BLaER1 (cell line): ENCODE data around the gene PIGS.
A peak's percentile ranks its signal among the peaks of the same experiment; 100 is the strongest.

Source experiments
- H3K27ac ChIP-seq: shearing (Covaris generic); formaldehyde crosslinking; 2 replicates; pipeline ENCODE4 v1.8.1; 2022
- H3K27me3 ChIP-seq: shearing (Covaris generic); formaldehyde crosslinking; 2 replicates; pipeline ENCODE4 v1.8.1; 2022
- H3K36me3 ChIP-seq: shearing (Covaris generic); formaldehyde crosslinking; 2 replicates; pipeline ENCODE4 v1.8.1; 2022
- H3K4me1 ChIP-seq: shearing (Covaris generic); formaldehyde crosslinking; 2 replicates; pipeline ENCODE4 v1.8.1; 2022
- H3K4me2 ChIP-seq: shearing (Covaris generic); formaldehyde crosslinking; 2 replicates; pipeline ENCODE4 v1.8.1; 2022
- H3K4me3 ChIP-seq: shearing (Covaris generic); formaldehyde crosslinking; 2 replicates; pipeline ENCODE4 v1.8.1; 2022
- H3K9ac ChIP-seq: shearing (Covaris generic); formaldehyde crosslinking; 2 replicates; pipeline ENCODE4 v1.8.1; 2022
- H3K9me3 ChIP-seq: shearing (Covaris generic); formaldehyde crosslinking; 2 replicates; pipeline ENCODE4 v1.8.1; 2022
- H4K20me1 ChIP-seq: shearing (Covaris generic); formaldehyde crosslinking; 2 replicates; pipeline ENCODE4 v1.8.1; 2022
- Cebpa-rat ChIP-seq: shearing (Covaris generic); IDR thresholded peaks from 2 replicates; pipeline ENCODE4 v1.8.1; 2022

PIGS gene

DNA sequence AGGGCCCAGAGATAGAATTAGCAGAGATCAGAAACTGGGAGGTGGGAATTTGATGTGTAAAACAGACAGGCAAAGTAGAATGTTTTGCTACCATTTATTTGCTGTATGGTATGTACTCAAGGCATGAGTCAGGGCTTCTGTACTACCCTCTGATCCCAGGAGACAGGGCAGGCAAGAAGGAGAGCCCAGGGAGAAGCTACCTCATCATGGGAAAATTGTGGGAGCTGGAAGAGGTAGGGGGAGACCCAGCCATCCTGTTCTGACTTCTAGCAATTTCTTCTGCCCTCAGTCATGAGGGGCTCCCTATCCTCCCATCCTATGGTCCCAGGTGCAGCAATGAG, 1.7 kb upstream of the PIGS start:
- no peak overlapping the region for H3K9ac ChIP-seq
- H3K27ac ChIP-seq, result no peak overlapping the region
- H3K4me1 ChIP-seq, result peaks cover 59% of the 10 kb centered on the region
- no peaks in the 10 kb centered on the region for H3K9me3 ChIP-seq
- no peak overlapping the region; the same call in 1 of the 2 replicates for H3K4me2 ChIP-seq
- peaks cover 17% of the 10 kb centered on the region; the same call in 1 of the 2 replicates for H4K20me1 ChIP-seq
- H3K4me3 ChIP-seq, result no peak overlapping the region
- peaks cover 35% of the 10 kb centered on the region for H3K36me3 ChIP-seq
- TF ChIP-seq Cebpa-rat, result no peak
- no peaks in the 10 kb centered on the region for H3K27me3 ChIP-seq

GRCh38 chr17:28572259-28573039, 1.1 kb upstream of the PIGS start:
- peaks cover 22% of the 10 kb centered on the region; the same call in 1 of the 2 replicates for H4K20me1 ChIP-seq
- no peaks in the 10 kb centered on the region for H3K9me3 ChIP-seq
- H3K9ac ChIP-seq, result peak overlapping the region; percentile 88; the same call in 1 of the 2 replicates
- H3K36me3 ChIP-seq, result peaks cover 30% of the 10 kb centered on the region
- peak overlapping the region; percentile 94 for H3K4me2 ChIP-seq
- H3K27ac ChIP-seq, result no peak overlapping the region
- TF ChIP-seq Cebpa-rat, result no peak
- H3K4me3 ChIP-seq, result peak overlapping the region; percentile 96; the same call in 1 of the 2 replicates
- H3K4me1 ChIP-seq, result peaks cover 63% of the 10 kb centered on the region
- no peaks in the 10 kb centered on the region for H3K27me3 ChIP-seq

- H3K4me1 ChIP-seq, result peaks cover 61% of the 10 kb centered on the region
- peaks cover 34% of the 10 kb centered on the region for H3K36me3 ChIP-seq
- TF ChIP-seq Cebpa-rat, result no peak
Measured at GRCh38 chr17:28570716-28571360, 486 bp downstream of the PIGS start.

DNA sequence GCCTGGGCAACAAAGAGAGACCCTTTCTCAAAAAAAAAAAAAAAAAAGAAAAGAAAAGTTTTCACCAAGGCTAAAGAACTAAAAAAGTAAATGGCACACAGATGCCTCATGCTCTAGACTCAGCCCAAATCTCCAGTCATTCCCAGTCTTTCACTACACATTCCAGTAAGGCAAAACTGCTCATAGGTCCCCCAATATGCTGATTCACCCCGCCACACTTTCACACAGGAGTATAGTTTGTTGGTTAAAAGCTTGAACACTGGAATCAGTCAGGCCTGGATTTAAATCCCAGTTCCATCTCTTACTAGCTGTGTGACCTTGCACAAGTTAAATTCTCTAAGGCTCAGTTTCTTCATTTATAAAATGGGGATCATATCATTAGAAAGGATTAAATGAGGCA, 1.9 kb downstream of the PIGS start:
- no peak for TF ChIP-seq Cebpa-rat
- Histone ChIP-seq H3K9ac (no peak overlapping the region), H3K36me3 (peaks cover 33% of the 10 kb centered on the region), H3K27me3 (no peaks in the 10 kb centered on the region), H3K4me1 (peaks cover 51% of the 10 kb centered on the region), H3K9me3 (no peaks in the 10 kb centered on the region), H3K4me3 (no peak overlapping the region), H4K20me1 (peaks cover 49% of the 10 kb centered on the region), H3K27ac (no peak overlapping the region), H3K4me2 (peak overlapping the region; percentile 94)

More at GRCh38 chr17:28570716-28571360, 486 bp downstream of the PIGS start:
- peaks cover 35% of the 10 kb centered on the region for H4K20me1 ChIP-seq
- H3K4me2 ChIP-seq, result peak overlapping the region; percentile 94
- H3K27me3 ChIP-seq, result no peaks in the 10 kb centered on the region
- H3K27ac ChIP-seq, result peak overlapping the region; percentile 77
- H3K9ac ChIP-seq, result peak overlapping the region; percentile 88
- peak overlapping the region; percentile 96 for H3K4me3 ChIP-seq
- H3K9me3 ChIP-seq, result no peaks in the 10 kb centered on the region

- no peaks in the 10 kb centered on the region for H3K9me3 ChIP-seq
- no peak overlapping the region for H3K4me3 ChIP-seq
- H3K4me1 ChIP-seq, result peaks cover 44% of the 10 kb centered on the region
- peaks cover 56% of the 10 kb centered on the region for H4K20me1 ChIP-seq
- peak overlapping the region; percentile 50 for H3K4me2 ChIP-seq
- no peaks in the 10 kb centered on the region for H3K27me3 ChIP-seq
- H3K9ac ChIP-seq, result no peak overlapping the region
- H3K36me3 ChIP-seq, result peaks cover 35% of the 10 kb centered on the region
- TF ChIP-seq Cebpa-rat, result no peak
- H3K27ac ChIP-seq, result no peak overlapping the region
Measured at GRCh38 chr17:28567604-28568003, 3.7 kb downstream of the PIGS start.

DNA sequence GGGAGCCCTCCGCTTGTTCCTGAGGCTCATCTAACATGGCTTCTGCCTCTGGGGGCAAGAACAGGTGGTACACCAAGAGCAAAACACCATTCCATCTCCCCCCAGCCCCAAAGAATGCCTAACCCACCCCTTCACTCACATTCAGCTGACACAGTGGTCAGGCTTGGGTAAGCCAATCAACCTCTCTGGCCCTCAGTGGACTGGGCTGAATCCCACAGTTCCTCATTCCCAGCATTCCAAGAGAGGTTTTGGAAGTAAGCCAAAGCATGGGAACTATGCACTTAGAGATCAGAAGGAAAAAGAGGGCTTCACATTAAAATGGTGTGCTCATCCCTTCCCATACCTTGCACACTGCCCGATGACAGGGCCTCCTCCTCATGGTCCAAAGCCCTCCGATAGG, 7.8 kb downstream of the PIGS start:
- Histone ChIP-seq H3K4me2 (no peak overlapping the region), H3K4me3 (no peak overlapping the region), H4K20me1 (peaks cover 40% of the 10 kb centered on the region), H3K36me3 (peaks cover 76% of the 10 kb centered on the region), H3K27ac (no peak overlapping the region), H3K9ac (no peak overlapping the region), H3K4me1 (peaks cover 16% of the 10 kb centered on the region), H3K9me3 (no peaks in the 10 kb centered on the region), H3K27me3 (no peaks in the 10 kb centered on the region)
- no peak for TF ChIP-seq Cebpa-rat

DNA sequence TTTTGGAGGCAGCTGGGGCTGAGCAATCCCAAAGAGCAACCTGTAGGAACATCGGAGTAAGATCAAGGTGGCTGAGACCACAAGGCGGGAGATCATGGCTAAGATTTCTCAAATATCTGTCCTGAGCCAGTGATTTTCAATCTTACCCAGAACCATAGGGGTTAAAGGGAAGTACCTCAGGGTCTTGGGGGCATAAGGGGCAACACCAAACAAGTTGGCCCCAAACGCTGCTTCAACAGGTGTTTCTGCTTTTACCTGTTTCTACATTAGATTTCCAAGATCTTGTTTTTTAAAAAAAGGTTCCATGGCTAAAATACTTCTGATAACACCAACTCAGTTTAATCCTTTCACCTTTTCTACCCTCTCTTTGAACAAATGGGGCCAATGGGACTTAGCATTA, 16.3 kb downstream of the PIGS start:
- peaks cover 71% of the 10 kb centered on the region for H3K36me3 ChIP-seq
- no peak for TF ChIP-seq Cebpa-rat

GRCh38 chr17:28554565-28554964, 16.8 kb downstream of the PIGS start:
- Histone ChIP-seq H3K4me3 (no peak overlapping the region), H3K27ac (no peak overlapping the region), H3K9me3 (no peaks in the 10 kb centered on the region), H3K27me3 (no peaks in the 10 kb centered on the region), H4K20me1 (peaks cover 24% of the 10 kb centered on the region), H3K36me3 (peaks cover 66% of the 10 kb centered on the region), H3K4me2 (no peak overlapping the region), H3K9ac (no peak overlapping the region), H3K4me1 (peaks cover 27% of the 10 kb centered on the region)
- TF ChIP-seq Cebpa-rat, result no peak

More for the DNA sequence above, 16.3 kb downstream of the PIGS start:
- Histone ChIP-seq H3K9ac (no peak overlapping the region), H3K4me1 (peaks cover 23% of the 10 kb centered on the region), H3K4me3 (no peak overlapping the region), H3K27me3 (no peaks in the 10 kb centered on the region), H3K27ac (no peak overlapping the region), H3K9me3 (no peaks in the 10 kb centered on the region), H3K4me2 (no peak overlapping the region), H4K20me1 (peaks cover 19% of the 10 kb centered on the region)

DNA sequence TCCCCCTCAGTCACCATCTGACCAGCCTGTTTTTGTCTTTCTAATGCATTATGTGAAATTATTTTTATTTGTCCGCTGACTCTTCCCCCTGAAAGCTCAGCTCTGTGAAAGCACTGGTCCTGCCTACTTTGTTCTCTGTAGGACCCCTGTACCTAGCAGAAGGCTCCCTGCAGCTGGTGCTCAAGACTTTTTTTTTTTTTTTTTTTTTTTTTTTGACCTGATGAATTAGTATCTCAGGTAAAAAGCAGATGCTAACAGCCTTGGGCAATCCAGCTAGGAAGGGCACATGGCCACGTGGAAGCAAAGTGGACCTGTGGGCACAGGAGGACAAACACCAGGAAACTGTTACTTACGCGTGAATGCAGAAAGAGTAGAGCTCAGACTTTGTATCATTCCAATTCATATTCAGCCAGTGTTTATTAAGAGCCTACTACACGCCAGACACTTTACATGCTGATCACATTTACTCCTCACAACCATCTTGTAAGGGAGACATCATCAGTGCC, 18.3 kb downstream of the PIGS start:
- H3K36me3 ChIP-seq, result peaks cover 51% of the 10 kb centered on the region
- peak overlapping the region; percentile 95 for H3K4me2 ChIP-seq
- no peak for TF ChIP-seq Cebpa-rat
- no peak overlapping the region for H3K4me3 ChIP-seq
- no peak overlapping the region for H3K27ac ChIP-seq
- H3K9me3 ChIP-seq, result no peaks in the 10 kb centered on the region
- no peaks in the 10 kb centered on the region for H3K27me3 ChIP-seq
- peaks cover 42% of the 10 kb centered on the region for H3K4me1 ChIP-seq
- peaks cover 26% of the 10 kb centered on the region for H4K20me1 ChIP-seq
- no peak overlapping the region for H3K9ac ChIP-seq
